Lung (tissue), 12 donors: ENCODE results near the gene CD79A. TPM values are rescaled to one million over a fixed set of nuclear protein-coding genes. Genes with fewer than 3 reads are reported as not detected.

Experiments
- ATAC-seq: fragments of 200-7000 bp; cut with Tn5 transposase; one replicate; pipeline ENCODE4 v1.9.1; 2020; ENCODE audit warnings: moderate number of reproducible peaks; ENCODE audit not compliant: insufficient read depth, low FRiP score
- DNase-seq, 3 donors: peaks; one replicate each; pipeline ENCODE4 v3.0.0-alpha.2; 2013 to 2017
- H3K27ac ChIP-seq, 2 donors: one replicate each; pipeline ENCODE4 v1.5.1; 2013; ENCODE audit warnings: mild to moderate bottlenecking in 2 of 2, moderate library complexity in 2 of 2, control low read depth in 1 of 2, inconsistent platforms in 1 of 2, low read depth in 1 of 2, low read length in 1 of 2
- H3K27me3 ChIP-seq, 3 donors: one replicate each; pipeline ENCODE4 v1.5.1; 2013; ENCODE audit warnings: low read length in 2 of 3; ENCODE audit not compliant: control insufficient read depth in 3 of 3, insufficient read depth in 3 of 3
- H3K36me3 ChIP-seq, 4 donors: one replicate each; pipeline ENCODE4 v1.5.1; 2013; ENCODE audit warnings: low read length in 4 of 4, mild to moderate bottlenecking in 1 of 4, moderate library complexity in 1 of 4; ENCODE audit not compliant: control insufficient read depth in 4 of 4, insufficient read depth in 4 of 4
- H3K4me1 ChIP-seq, 5 donors: one replicate each; pipeline ENCODE4 v1.5.1; 2013; ENCODE audit warnings: low read length in 5 of 5, mild to moderate bottlenecking in 2 of 5, moderate library complexity in 1 of 5; ENCODE audit not compliant: control insufficient read depth in 5 of 5, insufficient read depth in 5 of 5
- H3K4me3 ChIP-seq: one replicate; pipeline ENCODE4 v1.5.1; 2013; ENCODE audit warnings: mild to moderate bottlenecking, control low read depth, moderate library complexity
- H3K9ac ChIP-seq, 2 donors: one replicate each; pipeline ENCODE4 v1.5.1; 2013; ENCODE audit warnings: low read length in 2 of 2, control low read depth in 1 of 2; ENCODE audit not compliant: insufficient read depth in 1 of 2
- H3K9me3 ChIP-seq, 4 donors: one replicate each; pipeline ENCODE4 v1.5.1; 2013; ENCODE audit warnings: low read length in 3 of 4, mild to moderate bottlenecking in 1 of 4, moderate library complexity in 1 of 4; ENCODE audit not compliant: control insufficient read depth in 4 of 4, insufficient read depth in 3 of 4
- CTCF ChIP-seq: IDR thresholded peaks from 2 replicates; pipeline ENCODE4 v1.5.1; 2012; ENCODE audit warnings: mild to moderate bottlenecking; ENCODE audit errors: control extremely low read depth, extremely low read depth
- WGBS, 2 donors: extraction: QIAGEN DNeasy Blood & Tissue Kit; methylation state at CpG; one replicate each; pipeline ENCODE4 v1.1.7; 2013; 5-methylcytosine and 5-hydroxymethylcytosine counted together
- polyA plus RNA-seq, 2 donors: library from polyadenylated mRNA; stranded (reverse); fragments of 200-250 nt; gene quantifications; one replicate each; pipeline ENCODE4 v1.2.1, GENCODE V29; 2013
- total RNA-seq, 2 donors: library from RNA; depleted of rRNA in 1 of 2; stranded (reverse); fragments of >200 nt in 1 of 2; gene quantifications; one replicate each; pipeline ENCODE4 v1.2.1, GENCODE V29; 2014 to 2021
- donor health status: control.
- donor health status: control.
- donor health status: Bipolar disorder and iron deficiency.
- donor health status: healthy.
- donor health status: DM: yes; HTN: yes; CAD: no.

Gene CD79A
- total and polyA plus RNA-seq, 4 donors, result 1.4 to 14.8 (median 5.9) TPM

- peaks cover 5 to 70% (median 12%) of the 10 kb centered on the region in 4 donors for H3K36me3 ChIP-seq
- no peaks in the 10 kb centered on the region for H3K27me3 ChIP-seq
- H3K9me3 ChIP-seq, result no peaks in the 10 kb centered on the region
- ATAC-seq (no peak), DNase-seq (no peak)
- no peak overlapping the region for H3K4me3 ChIP-seq
- peaks cover 0 to 1% (median 0%) of the 10 kb centered on the region in 5 donors for H3K4me1 ChIP-seq
- TF ChIP-seq CTCF, result no peak
- H3K9ac ChIP-seq, result no peak overlapping the region
- no peak overlapping the region for H3K27ac ChIP-seq
- 87 to 92% methylated on average over 14 of the region's 14 CpGs for WGBS, 2 donors
Measured at GRCh38 chr19:41894350-41894749, 17.3 kb downstream of the CD79A start.

DNA sequence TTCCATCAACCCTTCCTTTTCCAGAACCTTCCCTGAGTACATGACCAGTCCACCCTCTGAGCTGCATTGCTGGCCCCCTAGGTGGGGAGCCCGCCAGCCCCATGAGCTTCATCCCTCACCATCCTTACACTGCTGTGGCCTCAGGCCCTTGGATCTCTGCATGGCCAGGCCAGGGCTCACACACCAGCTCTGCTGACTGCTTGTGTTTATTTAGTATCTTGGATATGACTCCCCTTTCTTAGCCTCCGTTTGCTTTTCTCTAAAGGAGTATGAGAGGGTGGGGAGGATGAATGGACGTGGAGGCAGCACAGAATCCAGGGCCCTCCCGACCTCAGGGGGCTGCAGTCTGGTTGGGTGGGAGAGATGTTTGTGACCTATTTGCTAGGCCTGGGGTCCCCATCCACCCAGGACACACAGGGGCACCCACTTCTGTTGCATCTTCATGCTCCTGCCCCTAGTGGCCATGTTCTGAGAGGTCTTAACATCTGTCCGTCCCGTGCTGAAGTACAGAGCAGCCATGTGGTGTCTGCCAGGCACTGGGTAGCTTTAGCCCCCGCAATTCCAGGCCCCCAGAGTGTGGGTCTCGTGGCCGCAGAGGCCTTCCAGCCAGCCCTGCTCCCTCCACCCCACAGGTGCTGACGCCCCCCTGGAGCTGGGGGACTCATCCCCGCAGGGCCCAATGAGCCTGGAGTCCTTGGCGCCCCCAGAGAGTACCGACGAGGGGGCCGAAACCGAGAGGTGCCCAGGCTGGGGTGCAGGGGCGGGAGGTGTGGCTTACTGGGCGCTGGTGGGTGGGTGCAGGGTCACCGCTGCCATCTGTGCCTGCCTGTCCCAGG lies 18.9 kb downstream of the CD79A start:
- no peaks in the 10 kb centered on the region for H3K9me3 ChIP-seq
- no peak for ATAC-seq
- no peak for TF ChIP-seq CTCF
- no peak overlapping the region for H3K9ac ChIP-seq
- no peak for DNase-seq
- 86 to 90% methylated on average over 19 of the region's 19 CpGs for WGBS, 2 donors
- H3K27me3 ChIP-seq, result no peaks in the 10 kb centered on the region
- no peak overlapping the region for H3K27ac ChIP-seq
- H3K4me3 ChIP-seq, result no peak overlapping the region
- H3K36me3 ChIP-seq, result peaks cover 5 to 71% (median 17%) of the 10 kb centered on the region in 4 donors
- H3K4me1 ChIP-seq, result peaks cover 0 to 1% (median 0%) of the 10 kb centered on the region in 5 donors

- Histone ChIP-seq H3K27me3 (no peaks in the 10 kb centered on the region), H3K4me3 (no peak overlapping the region), H3K9ac (no peak overlapping the region), H3K9me3 (no peaks in the 10 kb centered on the region), H3K27ac (no peak overlapping the region), H3K36me3 (peaks cover 5 to 74% (median 18%) of the 10 kb centered on the region in 4 donors), H3K4me1 (peaks cover 0 to 1% (median 0%) of the 10 kb centered on the region in 5 donors)
- no peak for DNase-seq
- TF ChIP-seq CTCF, result no peak
- 77% methylated on average over 1 of the region's 1 CpG; no CpG with 5 or more reads in 1 of the 2 donors for WGBS, 2 donors
- ATAC-seq, result no peak
Measured at GRCh38 chr19:41896581-41896942, 19.5 kb downstream of the CD79A start.
